Measurements from ENCODE around the gene TUBB3. TPM values are rescaled to one million over a fixed set of nuclear protein-coding genes. Genes with fewer than 3 reads are reported as not detected.
"Not testable (repeated sequence)": the region's sequence is repeated elsewhere in the genome, so short reads cannot be mapped to it uniquely, and the experiment has no call there.

TUBB3 gene
- total RNA-seq, 1 donor = 0.21 TPM

- Histone ChIP-seq H3K27me3 (ENCODE audit: insufficient read depth, low read length) (no peaks in the 10 kb centered on the region), H3K4me3 (ENCODE audit: low read length) (no peak overlapping the region), H3K4me1 (ENCODE audit: insufficient read depth, low read length) (peaks cover 5% of the 10 kb centered on the region), H3K9me3 (ENCODE audit: low read depth, low read length) (no peaks in the 10 kb centered on the region)
Observed at GRCh38 chr16:89909777-89910716, 13.1 kb upstream of the TUBB3 start.

GRCh38 chr16:89910717-89911354, 12.3 kb upstream of the TUBB3 start:
- H3K9me3 ChIP-seq (ENCODE audit: low read depth, low read length) = no peaks in the 10 kb centered on the region
- no peak overlapping the region for H3K4me3 ChIP-seq (ENCODE audit: low read length)
- no peaks in the 10 kb centered on the region for H3K27me3 ChIP-seq (ENCODE audit: insufficient read depth, low read length)
- H3K4me1 ChIP-seq (ENCODE audit: insufficient read depth, low read length) = peaks cover 5% of the 10 kb centered on the region

- no peaks in the 10 kb centered on the region for H3K27me3 ChIP-seq (ENCODE audit: insufficient read depth, low read length)
- no peak overlapping the region for H3K4me3 ChIP-seq (ENCODE audit: low read length)
- peaks cover 5% of the 10 kb centered on the region for H3K4me1 ChIP-seq (ENCODE audit: insufficient read depth, low read length)
- no peaks in the 10 kb centered on the region for H3K9me3 ChIP-seq (ENCODE audit: low read depth, low read length)
Observed at GRCh38 chr16:89911375-89911774, 11.8 kb upstream of the TUBB3 start.

GRCh38 chr16:89912143-89912542, 11.0 kb upstream of the TUBB3 start:
- Histone ChIP-seq H3K27me3 (ENCODE audit: insufficient read depth, low read length) (no peaks in the 10 kb centered on the region), H3K4me3 (ENCODE audit: low read length) (no peak overlapping the region), H3K4me1 (ENCODE audit: insufficient read depth, low read length) (peaks cover 7% of the 10 kb centered on the region), H3K9me3 (ENCODE audit: low read depth, low read length) (no peaks in the 10 kb centered on the region)

GRCh38 chr16:89912627-89913026, 10.5 kb upstream of the TUBB3 start:
- no peak overlapping the region for H3K4me3 ChIP-seq (ENCODE audit: low read length)
- H3K4me1 ChIP-seq (ENCODE audit: insufficient read depth, low read length) = peaks cover 12% of the 10 kb centered on the region
- H3K27me3 ChIP-seq (ENCODE audit: insufficient read depth, low read length) = no peaks in the 10 kb centered on the region
- H3K9me3 ChIP-seq (ENCODE audit: low read depth, low read length) = no peaks in the 10 kb centered on the region

- Histone ChIP-seq H3K4me1 (ENCODE audit: insufficient read depth, low read length) (peaks cover 22% of the 10 kb centered on the region), H3K27me3 (ENCODE audit: insufficient read depth, low read length) (peaks cover under 1% of the 10 kb centered on the region), H3K4me3 (ENCODE audit: low read length) (no peak overlapping the region), H3K9me3 (ENCODE audit: low read depth, low read length) (no peaks in the 10 kb centered on the region)
Observed at GRCh38 chr16:89913408-89914387, 9.4 kb upstream of the TUBB3 start.

- H3K9me3 ChIP-seq (ENCODE audit: low read depth, low read length); H3K27me3 ChIP-seq (ENCODE audit: insufficient read depth, low read length); H3K4me3 ChIP-seq (ENCODE audit: low read length): not testable (repeated sequence)
- peaks cover 29% of the 10 kb centered on the region for H3K4me1 ChIP-seq (ENCODE audit: insufficient read depth, low read length)
Observed at GRCh38 chr16:89914642-89915285, 8.4 kb upstream of the TUBB3 start.

- H3K4me1 ChIP-seq (ENCODE audit: insufficient read depth, low read length) = peaks cover 24% of the 10 kb centered on the region
- H3K27me3 ChIP-seq (ENCODE audit: insufficient read depth, low read length) = peaks cover 5% of the 10 kb centered on the region
- H3K9me3 ChIP-seq (ENCODE audit: low read depth, low read length) = no peaks in the 10 kb centered on the region
- no peak overlapping the region for H3K4me3 ChIP-seq (ENCODE audit: low read length)
Observed at GRCh38 chr16:89915303-89916232, 7.6 kb upstream of the TUBB3 start.

GRCh38 chr16:89917773-89918452, 5.2 kb upstream of the TUBB3 start:
- peaks cover 23% of the 10 kb centered on the region for H3K27me3 ChIP-seq (ENCODE audit: insufficient read depth, low read length)
- H3K4me3 ChIP-seq (ENCODE audit: low read length) = no peak overlapping the region
- no peaks in the 10 kb centered on the region for H3K9me3 ChIP-seq (ENCODE audit: low read depth, low read length)
- H3K4me1 ChIP-seq (ENCODE audit: insufficient read depth, low read length) = peaks cover 42% of the 10 kb centered on the region

- Histone ChIP-seq H3K4me1 (ENCODE audit: insufficient read depth, low read length) (peaks cover 47% of the 10 kb centered on the region), H3K4me3 (ENCODE audit: low read length) (no peak within 1 kb of the TSS), H3K27me3 (ENCODE audit: insufficient read depth, low read length) (peaks cover 23% of the 10 kb centered on the region), H3K9me3 (ENCODE audit: low read depth, low read length) (no peaks in the 10 kb centered on the region)
Observed at GRCh38 chr16:89918453-89919347, 4.4 kb upstream of the TUBB3 start, which contains the start of gene MC1R. Gene MC1R (plus strand): TSS chr16:89918862. CDS start chr16:89919259, 397 bp downstream.

GRCh38 chr16:89919535-89920406, 3.4 kb upstream of the TUBB3 start:
- Histone ChIP-seq H3K4me3 (ENCODE audit: low read length) (no peak overlapping the region), H3K27me3 (ENCODE audit: insufficient read depth, low read length) (peaks cover 34% of the 10 kb centered on the region), H3K9me3 (ENCODE audit: low read depth, low read length) (no peaks in the 10 kb centered on the region), H3K4me1 (ENCODE audit: insufficient read depth, low read length) (peaks cover 56% of the 10 kb centered on the region)
